GM19238 (cell line): ENCODE measurements around the gene MAG.
"Not testable (repeated sequence)": the region's sequence is repeated elsewhere in the genome, so short reads cannot be mapped to it uniquely, and the experiment has no call there.

Source experiments
- DNase-seq: peaks from one replicate; pipeline ENCODE4 v3.0.0; 2011; ENCODE audit warnings: low spot score; ENCODE audit not compliant: insufficient read length

MAG gene

GRCh38 chr19:35358834-35359233 lies 66.9 kb downstream of the MAG start:
- not testable (repeated sequence) for DNase-seq

- DNase-seq = not testable (repeated sequence)
These were observed 67.4 kb downstream of the MAG start for GRCh38 chr19:35359395-35359794.

- not testable (repeated sequence) for DNase-seq
These were observed 68.1 kb downstream of the MAG start for GRCh38 chr19:35360081-35360480.

- DNase-seq = no peak
These were observed 69.0 kb downstream of the MAG start for GRCh38 chr19:35360880-35361420.

GRCh38 chr19:35362261-35363000 lies 70.5 kb downstream of the MAG start:
- no peak for DNase-seq

GRCh38 chr19:35363001-35363590 lies 71.1 kb downstream of the MAG start:
- no peak for DNase-seq
